Hepatocyte (in vitro differentiated cells): Measurements from ENCODE around the gene PMS2.
"Not testable (repeated sequence)": the region's sequence is repeated elsewhere in the genome, so short reads cannot be mapped to it uniquely, and the experiment has no call there.

Experiments used
- CTCF ChIP-seq: fragments of 200-600 bp; sonication (generic); IDR thresholded peaks from 2 replicates; pipeline ENCODE4 v1.5.1; 2016; ENCODE audit warnings: antibody characterized with exemption, mild to moderate bottlenecking; ENCODE audit not compliant: poor library complexity
- EZH2 ChIP-seq: fragments of 200-600 bp; sonication (generic); IDR thresholded peaks from 2 replicates; pipeline ENCODE4 v1.6.1; 2016; ENCODE audit warnings: antibody characterized with exemption, mild to moderate bottlenecking, borderline replicate concordance
- EZH2phosphoT487 ChIP-seq: fragments of 200-600 bp; sonication (generic); IDR thresholded peaks from one replicate; pipeline ENCODE4 v1.6.1; 2018; ENCODE audit warnings: antibody characterized with exemption, mild to moderate bottlenecking, low read depth, moderate library complexity; ENCODE audit not compliant: unreplicated experiment, severe bottlenecking

- TF ChIP-seq EZH2phosphoT487, CTCF, EZH2: not testable (repeated sequence)
These were observed 21.8 kb downstream of the PMS2 start for GRCh38 chr7:5987061-5987460.
